HepG2 (cell line): ENCODE data around the gene LMF2. TPM values are rescaled to one million over a fixed set of nuclear protein-coding genes. Genes with fewer than 3 reads are reported as not detected.

ENCODE experiments used
- ATAC-seq: fragments of 200-7000 bp; cut with Tn5 transposase; 3 replicates; pipeline ENCODE4 v1.9.1; 2020; ENCODE audit warnings: mild to moderate bottlenecking, moderate library complexity
- BruUV-seq: library from RNA; stranded (reverse); fragments of 400-500 nt; replicated peaks from 2 replicates; lab custom pipeline; 2021; lab: Mats Ljungman, UMichigan
- CTCF ChIA-PET: fragments of 300-600 bp; formaldehyde crosslinking; extraction: SDS; loops from one replicate; lab custom pipeline; 2021; ENCODE audit warnings: low total read pairs, inconsistent platforms, low intra/inter-chr PET ratio; lab: Yijun Ruan, JAX
- POLR2A ChIA-PET: fragments of 350-600 bp; sonication (Branson Sonifier 250); formaldehyde crosslinking; loops from one replicate; lab custom pipeline; 2020; ENCODE audit warnings: antibody characterized with exemption, inconsistent platforms; lab: Yijun Ruan, JAX
- DNase-seq: peaks from one replicate; pipeline ENCODE4 v3.0.0-alpha.2; 2015; ENCODE audit warnings: low spot score
- FAIRE-seq: peaks from 3 replicates; lab custom pipeline; 2011; peaks lifted over from hg19 to GRCh38; lab: Jason Lieb, UNC
- H2AFZ ChIP-seq: one replicate; pipeline ENCODE4 v1.6.1; 2011; ENCODE audit warnings: low read length, inconsistent platforms
- H3K27ac ChIP-seq: fragments of 300-600 bp; 3 replicates; pipeline ENCODE4 v1.8.0; 2011; ENCODE audit warnings: mixed run types, mild to moderate bottlenecking, mixed read lengths, low read length, inconsistent platforms; ENCODE audit not compliant: insufficient read depth; ENCODE audit errors: extremely low read length
- H3K27me3 ChIP-seq, 2 experiments: fragments of 200-600 bp in 1 of 2; 2 replicates in 1 of 2; 3 replicates in 1 of 2; pipeline versions ENCODE4 v1.6.0 to v1.8.0; 2011; ENCODE audit warnings: low read length in 2 of 2, mild to moderate bottlenecking in 2 of 2, moderate library complexity in 2 of 2, inconsistent platforms in 1 of 2; ENCODE audit not compliant: insufficient read depth in 2 of 2, control insufficient read depth in 1 of 2
- H3K36me3 ChIP-seq, 2 experiments: fragments of 200-600 bp in 1 of 2; replicated peaks in 1 of 2; 2 replicates in 1 of 2; 3 replicates in 1 of 2; pipeline versions ENCODE4 v1.5.1 to v1.8.0; 2011; ENCODE audit warnings: low read length in 2 of 2, inconsistent platforms in 1 of 2; ENCODE audit not compliant: insufficient read depth in 2 of 2, control insufficient read depth in 1 of 2
- H3K4me1 ChIP-seq: 2 replicates; pipeline ENCODE4 v1.5.1; 2012; ENCODE audit warnings: low read length, inconsistent platforms; ENCODE audit not compliant: insufficient read depth
- H3K4me2 ChIP-seq: 2 replicates; pipeline ENCODE4 v1.6.0; 2011; ENCODE audit warnings: low read depth, low read length, inconsistent platforms
- H3K4me3 ChIP-seq, 3 experiments: fragments of 200-600 bp in 1 of 3; sonication (generic), shearing (Covaris generic) in 1 of 3; replicated peaks in 1 of 3; 2 replicates each; pipeline ENCODE4 v1.5.1; 2011 to 2016; ENCODE audit warnings: low read length in 3 of 3, inconsistent platforms in 2 of 3, low read depth in 2 of 3, mild to moderate bottlenecking in 2 of 3, control low read depth in 1 of 3, mixed read lengths in 1 of 3; ENCODE audit not compliant: insufficient read depth in 1 of 3
- H3K79me2 ChIP-seq: one replicate; pipeline ENCODE4 v1.6.1; 2011; ENCODE audit warnings: low read length, inconsistent platforms; ENCODE audit not compliant: insufficient read depth
- H3K9ac ChIP-seq: 2 replicates; pipeline ENCODE4 v1.6.0; 2011; ENCODE audit warnings: mild to moderate bottlenecking, low read depth, low read length, inconsistent platforms; ENCODE audit not compliant: insufficient read depth
- H3K9me3 ChIP-seq: 2 replicates; pipeline ENCODE4 v1.5.1; 2012; ENCODE audit warnings: mild to moderate bottlenecking, low read length
- H4K20me1 ChIP-seq: 2 replicates; pipeline ENCODE4 v1.6.0; 2011; ENCODE audit warnings: inconsistent platforms, mild to moderate bottlenecking, low read length, moderate library complexity; ENCODE audit not compliant: insufficient read depth
- HNRNPL ChIP-seq: fragments of 200-400 bp; formaldehyde crosslinking; IDR thresholded peaks from 2 replicates; pipeline ENCODE4 v1.6.1; 2017; ENCODE audit warnings: mild to moderate bottlenecking, low read depth, low read length
- MTA1 ChIP-seq: sonication (generic); formaldehyde crosslinking; IDR thresholded peaks from 2 replicates; pipeline ENCODE4 v1.4.0; 2020; ENCODE audit warnings: missing genetic modification reagents, mild to moderate bottlenecking, borderline replicate concordance
- PHB2 ChIP-seq: fragments of 450-650 bp; IDR thresholded peaks from 2 replicates; pipeline ENCODE4 v1.6.1; 2018; ENCODE audit not compliant: partially characterized antibody
- ZNF331 ChIP-seq: sonication (generic); formaldehyde crosslinking; IDR thresholded peaks from 2 replicates; pipeline ENCODE4 v1.4.0; 2020; ENCODE audit warnings: missing genetic modification reagents
- ZNF333 ChIP-seq: sonication (generic); formaldehyde crosslinking; IDR thresholded peaks from 2 replicates; pipeline ENCODE4 v1.4.0; 2020; ENCODE audit warnings: mild to moderate bottlenecking, missing genetic modification reagents, borderline replicate concordance
- WGBS: methylation state at CpG from one replicate; pipeline ENCODE4 v1.1.6; 2017; ENCODE audit warnings: low lambda C conversion rate; 5-methylcytosine and 5-hydroxymethylcytosine counted together
- in situ Hi-C: cut with HindIII; loops from 2 replicates; pipeline ENCODE4 v1.10.0; 2017; ENCODE audit warnings: low pct_unique_long_range_greater_than_20kb; ENCODE audit not compliant: extremely low pct_ligation_motif_present
- intact Hi-C: fragments of 100-400 bp; cut with micrococcal nuclease; formaldehyde crosslinking; loops from one replicate; pipeline ENCODE4 v1.10.0; 2022; ENCODE audit not compliant: unreplicated experiment
- polyA plus RNA-seq, 8 experiments: library from polyadenylated mRNA; depleted of rRNA in 3 of 8; stranded (reverse) in 7 of 8; unstranded in 1 of 8; fragments of >200 nt; fragmentation: Illumina TruSeq in 4 of 8; extraction: Trizol in 4 of 8; gene quantifications; 2 replicates each; pipeline versions ENCODE4 v1.2.1 to v1.2.3, GENCODE V29; 2011 to 2016; ENCODE audit warnings: low read depth in 4 of 8, missing spikeins in 1 of 8, mixed read lengths in 1 of 8; ENCODE audit not compliant: insufficient read depth in 1 of 8
- total RNA-seq, 5 experiments: library from RNA; depleted of rRNA; stranded (reverse); fragments of >200 nt; fragmentation: Illumina TruSeq; extraction: Trizol; gene quantifications; 2 replicates each; pipeline ENCODE4 v1.2.3, GENCODE V29; 2016; ENCODE audit warnings: low read depth in 1 of 5

Gene LMF2
- total and polyA plus RNA-seq, 2 of the 13 experiments (the other 11 are each of a cell fraction or from before 2014, with no cell fraction given), result 23.3 to 30.6 TPM

DNA sequence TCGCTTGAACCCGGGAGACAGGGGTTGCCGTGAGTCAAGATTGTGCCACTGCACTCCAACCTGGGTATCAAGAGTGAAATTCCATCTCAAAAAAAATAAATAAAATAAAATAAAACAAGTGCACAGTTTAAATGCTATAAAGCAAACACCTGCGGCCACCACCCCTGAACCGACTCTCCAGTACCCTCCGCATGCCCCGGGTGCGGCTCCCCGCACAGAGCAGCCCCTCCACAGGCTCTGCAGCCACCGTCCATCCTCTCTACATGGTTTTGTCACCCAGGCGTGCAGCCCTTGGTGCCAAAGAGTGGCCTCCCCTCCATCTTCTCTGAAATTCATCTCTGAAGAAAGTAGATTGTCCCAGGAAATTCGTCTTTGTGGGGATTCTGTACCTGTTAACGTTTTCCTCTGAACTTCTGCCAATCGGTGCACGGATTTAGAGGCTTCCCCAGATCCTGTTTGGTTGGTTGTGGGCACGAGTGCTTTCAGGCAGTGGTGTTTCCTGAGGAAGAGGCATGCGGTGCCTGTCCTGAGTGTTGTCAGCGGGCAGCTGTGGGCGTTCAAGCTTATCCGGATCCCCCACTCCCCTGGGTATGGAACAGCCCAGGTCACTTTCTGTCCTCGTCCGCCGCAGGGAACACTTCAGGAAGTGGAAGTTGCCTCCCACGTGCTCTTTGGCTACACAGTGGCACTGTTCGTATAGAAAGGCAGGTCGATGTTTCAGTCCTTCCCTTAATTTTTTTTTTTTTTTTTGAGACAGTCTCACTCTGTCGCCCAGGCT is 16.8 kb downstream of the LMF2 start (continued):
- TF ChIP-seq PHB2, result no peak

DNA sequence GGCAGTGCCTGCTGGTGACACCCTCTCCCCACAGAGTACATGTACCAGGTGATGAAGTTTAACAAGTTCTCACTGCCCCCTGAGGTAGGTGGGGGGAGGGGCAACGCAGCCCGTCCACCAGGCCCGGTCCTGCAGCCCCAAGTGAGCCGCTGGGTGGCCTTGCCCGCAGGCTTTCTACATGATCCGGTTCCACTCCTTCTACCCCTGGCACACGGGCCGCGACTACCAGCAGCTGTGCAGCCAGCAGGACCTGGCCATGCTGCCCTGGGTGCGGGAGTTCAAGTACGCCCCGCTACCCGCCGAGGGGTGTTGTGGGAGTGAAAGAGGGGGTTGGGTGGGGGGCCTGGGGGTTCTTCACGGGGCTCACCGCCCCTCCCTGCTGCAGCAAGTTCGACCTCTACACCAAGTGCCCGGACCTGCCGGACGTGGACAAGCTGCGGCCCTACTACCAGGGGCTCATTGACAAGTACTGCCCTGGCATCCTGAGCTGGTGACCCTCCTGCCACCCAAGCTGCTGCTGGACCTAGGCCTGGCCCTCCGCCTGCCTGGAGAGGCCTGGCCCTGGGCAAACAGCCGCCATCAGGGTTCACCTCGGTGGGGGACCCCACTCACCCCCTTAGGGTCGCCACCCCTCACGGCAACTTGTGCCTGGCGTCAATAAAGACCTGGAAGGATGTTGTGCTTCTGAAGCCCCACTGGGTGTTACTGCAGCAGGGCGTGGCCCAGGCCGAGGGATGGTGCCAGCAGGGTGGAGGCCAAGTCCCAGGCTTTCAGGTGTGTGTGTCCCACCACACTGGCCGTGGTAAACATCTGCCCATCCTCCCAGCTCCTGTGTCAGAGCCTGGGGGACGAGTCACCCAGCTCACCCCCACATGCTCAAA is 17.9 kb downstream of the LMF2 start:
- ChIA-PET POLR2A (no interaction called here), CTCF (no interaction called here)
- no peak overlapping the region for H2AFZ ChIP-seq
- no peak overlapping the region for H3K4me3 ChIP-seq
- no peak overlapping the region for H3K4me2 ChIP-seq
- no peak overlapping the region for H3K27ac ChIP-seq
- H3K9ac ChIP-seq, result no peak overlapping the region
- DNase-seq (no peak), ATAC-seq (no peak), FAIRE-seq (no peak)
- in situ Hi-C loops (no loop called here), intact Hi-C loops (no loop called here)
- no peaks in the 10 kb centered on the region for H3K36me3 ChIP-seq
- H3K9me3 ChIP-seq, result no peaks in the 10 kb centered on the region
- H3K27me3 ChIP-seq, result no peaks in the 10 kb centered on the region
- WGBS, result 66% methylated on average over 9 of the region's 31 CpGs
- no peaks in the 10 kb centered on the region for H4K20me1 ChIP-seq
- no peak for TF ChIP-seq MTA1 (CRISPR knock-in tag)
- 0 out of 2 replicates have a peak, but pooled peaks have one; percentile 41 for TF ChIP-seq HNRNPL
- H3K4me1 ChIP-seq, result peaks cover 35% of the 10 kb centered on the region
- no peaks in the 10 kb centered on the region for H3K79me2 ChIP-seq
- no TSS peak for BruUV-seq

DNA sequence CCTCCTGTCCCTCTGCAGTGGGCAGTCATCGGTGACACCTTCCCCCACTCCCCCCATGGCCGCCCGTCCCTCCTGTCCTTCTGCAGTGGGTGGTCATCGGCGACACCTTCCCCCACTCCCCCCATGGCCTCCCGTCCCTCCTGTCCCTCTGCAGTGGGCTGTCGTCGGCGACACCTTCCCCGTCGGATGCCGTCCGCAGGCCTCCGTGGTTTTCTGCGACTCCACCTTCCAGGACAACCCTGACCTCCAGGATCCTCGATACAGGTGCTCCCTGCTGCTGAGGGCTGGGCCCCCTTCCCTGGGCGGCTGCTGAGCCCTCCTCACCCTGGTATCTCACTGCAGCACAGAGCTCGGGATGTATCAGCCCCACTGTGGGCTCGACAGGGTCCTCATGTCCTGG is 18.6 kb downstream of the LMF2 start:
- Histone ChIP-seq H4K20me1 (no peaks in the 10 kb centered on the region), H3K4me1 (peaks cover 42% of the 10 kb centered on the region), H3K4me3 (no peak overlapping the region), H3K27me3 (no peaks in the 10 kb centered on the region), H3K36me3 (no peaks in the 10 kb centered on the region), H3K79me2 (no peaks in the 10 kb centered on the region), H2AFZ (no peak overlapping the region), H3K9ac (no peak overlapping the region), H3K4me2 (no peak overlapping the region), H3K9me3 (no peaks in the 10 kb centered on the region)
- DNase-seq (no peak), ATAC-seq (no peak)
- ChIA-PET CTCF (no interaction called here), POLR2A (no interaction called here)
- WGBS, result 84% methylated on average over 19 of the region's 19 CpGs
- intact Hi-C loops (no loop called here), in situ Hi-C loops (no loop called here)
- TF ChIP-seq ZNF331 (CRISPR knock-in tag), result no peak
- TF ChIP-seq ZNF333, result no peak
- TF ChIP-seq, all 625 proteins: peak for 0
- BruUV-seq, result no TSS peak
- no peak for FAIRE-seq
- H3K27ac ChIP-seq, result no peak overlapping the region
